Measurements from ENCODE around the gene TUBB.

DNA sequence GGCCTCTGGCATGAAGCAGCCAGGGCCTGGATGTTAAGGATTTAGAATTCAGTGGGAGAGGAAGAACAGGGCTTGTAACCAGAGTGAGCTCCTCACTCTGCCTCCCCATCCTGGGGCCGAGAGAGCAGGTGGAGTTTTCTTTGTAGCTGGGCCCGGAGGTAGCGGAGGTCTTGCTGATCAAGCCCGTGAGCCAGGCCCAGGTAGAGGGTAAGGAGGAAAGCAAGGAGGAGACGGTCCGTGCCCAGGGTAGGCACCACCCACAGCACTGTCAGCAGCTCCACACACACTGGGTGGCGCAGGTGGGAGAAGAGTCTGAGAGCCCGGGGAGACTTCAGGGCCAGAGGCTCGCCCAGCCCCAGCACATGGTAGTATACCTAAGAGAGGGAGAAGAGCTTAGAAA lies 31.6 kb upstream of the TUBB start:
- no peak for TF ChIP-seq ZNF48 (tag by site-specific recombination; IDR thresholded peaks at IDR 0.05)
- TF ChIP-seq, protein P1, sequence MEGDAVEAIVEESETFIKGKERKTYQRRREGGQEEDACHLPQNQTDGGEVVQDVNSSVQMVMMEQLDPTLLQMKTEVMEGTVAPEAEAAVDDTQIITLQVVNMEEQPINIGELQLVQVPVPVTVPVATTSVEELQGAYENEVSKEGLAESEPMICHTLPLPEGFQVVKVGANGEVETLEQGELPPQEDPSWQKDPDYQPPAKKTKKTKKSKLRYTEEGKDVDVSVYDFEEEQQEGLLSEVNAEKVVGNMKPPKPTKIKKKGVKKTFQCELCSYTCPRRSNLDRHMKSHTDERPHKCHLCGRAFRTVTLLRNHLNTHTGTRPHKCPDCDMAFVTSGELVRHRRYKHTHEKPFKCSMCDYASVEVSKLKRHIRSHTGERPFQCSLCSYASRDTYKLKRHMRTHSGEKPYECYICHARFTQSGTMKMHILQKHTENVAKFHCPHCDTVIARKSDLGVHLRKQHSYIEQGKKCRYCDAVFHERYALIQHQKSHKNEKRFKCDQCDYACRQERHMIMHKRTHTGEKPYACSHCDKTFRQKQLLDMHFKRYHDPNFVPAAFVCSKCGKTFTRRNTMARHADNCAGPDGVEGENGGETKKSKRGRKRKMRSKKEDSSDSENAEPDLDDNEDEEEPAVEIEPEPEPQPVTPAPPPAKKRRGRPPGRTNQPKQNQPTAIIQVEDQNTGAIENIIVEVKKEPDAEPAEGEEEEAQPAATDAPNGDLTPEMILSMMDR (tag by site-specific recombination; IDR thresholded peaks at IDR 0.05): no peak
- TF ChIP-seq, protein P2, sequence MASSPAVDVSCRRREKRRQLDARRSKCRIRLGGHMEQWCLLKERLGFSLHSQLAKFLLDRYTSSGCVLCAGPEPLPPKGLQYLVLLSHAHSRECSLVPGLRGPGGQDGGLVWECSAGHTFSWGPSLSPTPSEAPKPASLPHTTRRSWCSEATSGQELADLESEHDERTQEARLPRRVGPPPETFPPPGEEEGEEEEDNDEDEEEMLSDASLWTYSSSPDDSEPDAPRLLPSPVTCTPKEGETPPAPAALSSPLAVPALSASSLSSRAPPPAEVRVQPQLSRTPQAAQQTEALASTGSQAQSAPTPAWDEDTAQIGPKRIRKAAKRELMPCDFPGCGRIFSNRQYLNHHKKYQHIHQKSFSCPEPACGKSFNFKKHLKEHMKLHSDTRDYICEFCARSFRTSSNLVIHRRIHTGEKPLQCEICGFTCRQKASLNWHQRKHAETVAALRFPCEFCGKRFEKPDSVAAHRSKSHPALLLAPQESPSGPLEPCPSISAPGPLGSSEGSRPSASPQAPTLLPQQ (tag by site-specific recombination; IDR thresholded peaks at IDR 0.05): no peak
- TF ChIP-seq ZNF121 (tag by site-specific recombination; IDR thresholded peaks at IDR 0.05): no peak
- no peak for TF ChIP-seq ZNF843 (tag by site-specific recombination; IDR thresholded peaks at IDR 0.05)
- no peak for TF ChIP-seq ZBTB20 (tag by site-specific recombination; IDR thresholded peaks at IDR 0.05)
- no peak for TF ChIP-seq SETDB1 (IDR thresholded peaks at IDR 0.05; ENCODE audit: insufficient read length, low read length)
- TF ChIP-seq ZNF274 (IDR thresholded peaks at IDR 0.05; ENCODE audit: low read length): no peak
- no peak for TF ChIP-seq ZNF274 (tag by site-specific recombination; IDR thresholded peaks at IDR 0.05; ENCODE audit: borderline replicate concordance)
- no peak for TF ChIP-seq MZF1 (tag by site-specific recombination; IDR thresholded peaks at IDR 0.05; ENCODE audit: borderline replicate concordance)
- no peak for TF ChIP-seq ZSCAN16 (tag by site-specific recombination; IDR thresholded peaks at IDR 0.05)
